Transverse colon (tissue), 4 donors: Measurements from ENCODE around the gene FRMD8.

Experiments
- EP300 ChIP-seq: sonication (generic); formaldehyde crosslinking; IDR thresholded peaks from one replicate; pipeline ENCODE4 v1.6.1; 2017; ENCODE audit warnings: antibody characterized with exemption, low read depth
- POLR2A ChIP-seq: fragments of 450-650 bp; IDR thresholded peaks from one replicate; pipeline ENCODE4 v1.6.1; 2016; ENCODE audit warnings: antibody characterized with exemption, mild to moderate bottlenecking, moderate library complexity
- POLR2AphosphoS5 ChIP-seq, 3 donors: sonication (generic); formaldehyde crosslinking; IDR thresholded peaks; one replicate each; pipeline ENCODE4 v1.6.1; 2016; ENCODE audit warnings: antibody characterized with exemption in 3 of 3
- TF ChIP-seq, protein P1 (sequence below), 5 experiments: fragments of 200-600 bp in 3 of 5; fragments of 450-650 bp in 2 of 5; sonication (generic) in 3 of 5; IDR thresholded peaks; 1 replicate in 2 of 5; 2 replicates in 3 of 5; pipeline ENCODE4 v1.5.1; 2016 to 2017; ENCODE audit warnings: antibody characterized with exemption in 5 of 5, inconsistent platforms in 3 of 5, mild to moderate bottlenecking in 2 of 5, moderate library complexity in 1 of 5

- TF ChIP-seq, protein P1, sequence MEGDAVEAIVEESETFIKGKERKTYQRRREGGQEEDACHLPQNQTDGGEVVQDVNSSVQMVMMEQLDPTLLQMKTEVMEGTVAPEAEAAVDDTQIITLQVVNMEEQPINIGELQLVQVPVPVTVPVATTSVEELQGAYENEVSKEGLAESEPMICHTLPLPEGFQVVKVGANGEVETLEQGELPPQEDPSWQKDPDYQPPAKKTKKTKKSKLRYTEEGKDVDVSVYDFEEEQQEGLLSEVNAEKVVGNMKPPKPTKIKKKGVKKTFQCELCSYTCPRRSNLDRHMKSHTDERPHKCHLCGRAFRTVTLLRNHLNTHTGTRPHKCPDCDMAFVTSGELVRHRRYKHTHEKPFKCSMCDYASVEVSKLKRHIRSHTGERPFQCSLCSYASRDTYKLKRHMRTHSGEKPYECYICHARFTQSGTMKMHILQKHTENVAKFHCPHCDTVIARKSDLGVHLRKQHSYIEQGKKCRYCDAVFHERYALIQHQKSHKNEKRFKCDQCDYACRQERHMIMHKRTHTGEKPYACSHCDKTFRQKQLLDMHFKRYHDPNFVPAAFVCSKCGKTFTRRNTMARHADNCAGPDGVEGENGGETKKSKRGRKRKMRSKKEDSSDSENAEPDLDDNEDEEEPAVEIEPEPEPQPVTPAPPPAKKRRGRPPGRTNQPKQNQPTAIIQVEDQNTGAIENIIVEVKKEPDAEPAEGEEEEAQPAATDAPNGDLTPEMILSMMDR (IDR thresholded peaks at IDR 0.05): no peak
- TF ChIP-seq POLR2AphosphoS5 (IDR thresholded peaks at IDR 0.05) (peak; percentile 73 to 95 (median 83)), POLR2A (peak; percentile 76), EP300 (no peak)
Measured at GRCh38 chr11:65429724-65430405, 43.4 kb downstream of the FRMD8 start.
